SK-N-SH (cell line): ENCODE results near the gene ZFYVE26. TPM values are rescaled to one million over a fixed set of nuclear protein-coding genes. Genes with fewer than 3 reads are reported as not detected.

Experiments
- CTCF ChIA-PET: fragments of 300-600, 350-600 bp; formaldehyde crosslinking; extraction: SDS; loops from one replicate; lab custom pipeline; 2021; lab: Yijun Ruan, JAX
- POLR2A ChIA-PET: fragments of 350-600 bp; sonication (Branson Sonifier 250); formaldehyde crosslinking; extraction: SDS; loops from one replicate; lab custom pipeline; 2020; ENCODE audit warnings: antibody characterized with exemption, inconsistent platforms; lab: Yijun Ruan, JAX
- DNase-seq: peaks from one replicate; pipeline ENCODE4 v3.0.0; 2012
- H2AFZ ChIP-seq: fragments of 200-600 bp; sonication (generic); 2 replicates; pipeline ENCODE4 v1.8.1; 2016; ENCODE audit warnings: antibody characterized with exemption, mild to moderate bottlenecking, low read depth
- H3F3A ChIP-seq: fragments of 200-600 bp; sonication (generic); replicated peaks from 2 replicates; pipeline ENCODE3; 2016; ENCODE audit warnings: antibody characterized with exemption, mild to moderate bottlenecking; ENCODE audit not compliant: insufficient read depth
- H3K27ac ChIP-seq, 2 experiments: fragments of 200-500 bp in 1 of 2; fragments of 200-600 bp in 1 of 2; sonication (Bioruptor generic) in 1 of 2; sonication (generic), shearing (Covaris generic) in 1 of 2; 2 replicates each; pipeline versions ENCODE4 v1.5.1 to v1.6.1; 2014 to 2016; ENCODE audit warnings: low read depth in 2 of 2, inconsistent platforms in 1 of 2, low read length in 1 of 2, mild to moderate bottlenecking in 1 of 2, mixed read lengths in 1 of 2
- H3K27me3 ChIP-seq: fragments of 200-600 bp; sonication (generic), shearing (Covaris generic); 2 replicates; pipeline ENCODE4 v1.6.1; 2016; ENCODE audit warnings: mixed run types; ENCODE audit not compliant: insufficient read depth
- H3K36me3 ChIP-seq, 2 experiments: fragments of 200-500 bp in 1 of 2; fragments of 200-600 bp in 1 of 2; sonication (Bioruptor generic) in 1 of 2; sonication (generic) in 1 of 2; replicated peaks in 1 of 2; 2 replicates each; pipeline versions ENCODE3 to v1.5.1; 2014 to 2016; ENCODE audit warnings: low read length in 1 of 2, mild to moderate bottlenecking in 1 of 2; ENCODE audit not compliant: insufficient read depth in 2 of 2, control insufficient read depth in 1 of 2
- H3K4me1 ChIP-seq, 2 experiments: fragments of 200-500 bp in 1 of 2; fragments of 200-600 bp in 1 of 2; sonication (Bioruptor generic) in 1 of 2; sonication (generic), shearing (Covaris generic) in 1 of 2; 2 replicates each; pipeline versions ENCODE4 v1.5.1 to v1.6.1; 2014 to 2016; ENCODE audit warnings: low read depth in 1 of 2, low read length in 1 of 2, mixed run types in 1 of 2; ENCODE audit not compliant: insufficient read depth in 2 of 2, control insufficient read depth in 1 of 2
- H3K4me2 ChIP-seq: fragments of 200-600 bp; sonication (generic), shearing (Covaris generic); 2 replicates; pipeline ENCODE4 v1.6.1; 2017; ENCODE audit warnings: mixed run types
- H3K4me3 ChIP-seq, 2 experiments: fragments of 200-500 bp in 1 of 2; fragments of 200-600 bp in 1 of 2; sonication (Bioruptor generic) in 1 of 2; sonication (generic), shearing (Covaris generic) in 1 of 2; 2 replicates each; pipeline versions ENCODE4 v1.5.1 to v1.8.1; 2014 to 2016; ENCODE audit warnings: low read depth in 2 of 2, inconsistent platforms in 1 of 2, low read length in 1 of 2, mild to moderate bottlenecking in 1 of 2, mixed read lengths in 1 of 2, moderate library complexity in 1 of 2
- H3K79me2 ChIP-seq: fragments of 200-600 bp; sonication (generic); 2 replicates; pipeline ENCODE4 v1.8.1; 2017; ENCODE audit warnings: mild to moderate bottlenecking; ENCODE audit not compliant: insufficient read depth
- H3K9ac ChIP-seq: fragments of 200-600 bp; sonication (generic); 2 replicates; pipeline ENCODE4 v1.6.1; 2017; ENCODE audit warnings: mixed run types
- H3K9me2 ChIP-seq: fragments of 200-600 bp; sonication (generic); 2 replicates; pipeline ENCODE4 v1.6.1; 2017; ENCODE audit warnings: mixed run types
- H3K9me3 ChIP-seq: fragments of 200-600 bp; sonication (generic); 2 replicates; pipeline ENCODE4 v1.6.1; 2017; ENCODE audit warnings: mixed run types, mild to moderate bottlenecking, moderate library complexity
- H4K20me1 ChIP-seq: fragments of 200-600 bp; sonication (generic); 2 replicates; pipeline ENCODE4 v1.6.1; 2017; ENCODE audit warnings: mild to moderate bottlenecking, mixed run types; ENCODE audit not compliant: insufficient read depth
- CHD2 ChIP-seq: fragments of 150-350 bp; IDR thresholded peaks from 2 replicates; pipeline ENCODE4 v1.6.1; 2018; ENCODE audit warnings: low read length; ENCODE audit not compliant: partially characterized antibody
- CTCF ChIP-seq: fragments of 200-600 bp; sonication (generic); IDR thresholded peaks from 2 replicates; pipeline ENCODE4 v1.6.1; 2017; ENCODE audit warnings: antibody characterized with exemption, mild to moderate bottlenecking, moderate library complexity
- ELF1 ChIP-seq: IDR thresholded peaks from 2 replicates; pipeline ENCODE4 v1.4.0; 2012
- EP300 ChIP-seq, 2 experiments: IDR thresholded peaks; 2 replicates each; pipeline versions ENCODE4 v1.4.0 to v1.6.1; 2012; ENCODE audit warnings: borderline replicate concordance in 1 of 2, low read depth in 1 of 2, low read length in 1 of 2
- FOSL2 ChIP-seq: IDR thresholded peaks from 2 replicates; pipeline ENCODE4 v1.4.0; 2012; ENCODE audit warnings: low read depth, mild to moderate bottlenecking, moderate library complexity, borderline replicate concordance
- FOXJ3 ChIP-seq: sonication (generic); formaldehyde crosslinking; IDR thresholded peaks from 2 replicates; pipeline ENCODE4 v1.5.1; 2020; ENCODE audit warnings: mild to moderate bottlenecking, missing genetic modification reagents
- IRF3 ChIP-seq: fragments of 150-350 bp; IDR thresholded peaks from 2 replicates; pipeline ENCODE4 v1.6.1; 2016; ENCODE audit warnings: mild to moderate bottlenecking, low read depth, low read length
- MEF2A ChIP-seq: IDR thresholded peaks from 2 replicates; pipeline ENCODE4 v1.4.0; 2012; ENCODE audit warnings: low read depth, borderline replicate concordance
- POLR2AphosphoS5 ChIP-seq: IDR thresholded peaks from 2 replicates; pipeline ENCODE4 v1.6.1; 2012; ENCODE audit warnings: low read depth, low read length
- RAD21 ChIP-seq: IDR thresholded peaks from 2 replicates; pipeline ENCODE4 v1.6.1; 2012; ENCODE audit warnings: mild to moderate bottlenecking, low read length
- RFX5 ChIP-seq: IDR thresholded peaks from 2 replicates; pipeline ENCODE4 v1.6.1; 2012; ENCODE audit warnings: mild to moderate bottlenecking, improper control_type of control experiment, low read length
- RXRA ChIP-seq: IDR thresholded peaks from 2 replicates; pipeline ENCODE4 v1.4.0; 2012; ENCODE audit warnings: low read depth, mild to moderate bottlenecking, borderline replicate concordance
- SIN3A ChIP-seq: IDR thresholded peaks from 2 replicates; pipeline ENCODE4 v1.6.1; 2012; ENCODE audit warnings: low read depth, mild to moderate bottlenecking, low read length, moderate library complexity, borderline replicate concordance
- SMC3 ChIP-seq: IDR thresholded peaks from 2 replicates; pipeline ENCODE4 v1.6.1; 2012; ENCODE audit warnings: low read depth, low read length, improper control_type of control experiment
- USF2 ChIP-seq: fragments of 150-350 bp; IDR thresholded peaks from 2 replicates; pipeline ENCODE4 v1.6.1; 2017; ENCODE audit warnings: antibody characterized with exemption, low read length, low read depth, borderline replicate concordance
- WGBS: methylation state at CpG from one replicate; pipeline ENCODE4 v1.1.6; 2017; ENCODE audit warnings: low lambda C conversion rate; 5-methylcytosine and 5-hydroxymethylcytosine counted together
- polyA plus RNA-seq, 3 experiments: library from polyadenylated mRNA; depleted of rRNA; stranded (reverse); fragments of >200 nt; gene quantifications; 2 replicates each; pipeline ENCODE4 v1.2.3, GENCODE V29; 2012

The ZFYVE26 gene
- polyA plus RNA-seq, 1 of the 3 experiments (the other 2 are of a cell fraction), result 5.6 TPM

GRCh38 chr14:67736771-67737170, 79.6 kb downstream of the ZFYVE26 start:
- POLR2A ChIA-PET, result interaction anchor here (0.6 kb wide), 1 partner anchor 202 kb away, joined by 4 read pairs; no protein-coding TSS in a partner anchor
- H2AFZ ChIP-seq, result no peak overlapping the region
- DNase-seq, result no peak
- H4K20me1 ChIP-seq, result no peaks in the 10 kb centered on the region
- no peaks in the 10 kb centered on the region for H3K9me3 ChIP-seq
- no peak overlapping the region for H3K4me2 ChIP-seq
- 59% methylated on average over 4 of the region's 4 CpGs for WGBS
- no peaks in the 10 kb centered on the region for H3K9me2 ChIP-seq
- H3K4me3 ChIP-seq, result no peak overlapping the region
- CTCF ChIA-PET, result interaction anchor here (1.5 to 1.6 kb wide), 2 partner anchors 9 to 32 kb away, joined by 3 to 4 read pairs; no protein-coding TSS in a partner anchor
- H3K36me3 ChIP-seq, result no peaks in the 10 kb centered on the region
- no peaks in the 10 kb centered on the region; a peak in 1 of 4 replicates for H3K4me1 ChIP-seq
- no peaks in the 10 kb centered on the region for H3F3A ChIP-seq
- H3K79me2 ChIP-seq, result no peaks in the 10 kb centered on the region
- TF ChIP-seq MEF2A (no peak), EP300 (IDR thresholded peaks at IDR 0.05; ENCODE audit: borderline replicate concordance in 1 of 2, low read depth in 1 of 2, low read length in 1 of 2) (no peak), SIN3A (no peak), SMC3 (no peak), RFX5 (no peak), USF2 (no peak), CHD2 (no peak), FOXJ3 (CRISPR knock-in tag) (no peak), ELF1 (no peak), RAD21 (no peak), RXRA (no peak), FOSL2 (no peak)
- H3K27ac ChIP-seq, result no peak overlapping the region
- H3K27me3 ChIP-seq, result no peaks in the 10 kb centered on the region
- H3K9ac ChIP-seq, result no peak overlapping the region

GRCh38 chr14:67735336-67736147, 80.8 kb downstream of the ZFYVE26 start:
- no peaks in the 10 kb centered on the region for H4K20me1 ChIP-seq
- 82% methylated on average over 10 of the region's 10 CpGs for WGBS
- no peaks in the 10 kb centered on the region for H3K36me3 ChIP-seq
- DNase-seq, result no peak
- no peaks in the 10 kb centered on the region; a peak in 1 of 4 replicates for H3K4me1 ChIP-seq
- CTCF ChIA-PET, result interaction anchor here (1.5 kb wide), 1 partner anchor 8 kb away, joined by 3 read pairs; no protein-coding TSS in a partner anchor
- no peak overlapping the region for H2AFZ ChIP-seq
- H3K4me2 ChIP-seq, result no peak overlapping the region
- H3K27ac ChIP-seq, result no peak overlapping the region
- H3K9me2 ChIP-seq, result no peaks in the 10 kb centered on the region
- POLR2A ChIA-PET, result no interaction called here
- TF ChIP-seq CTCF (no peak), IRF3 (no peak), POLR2AphosphoS5 (no peak)
- H3K79me2 ChIP-seq, result no peaks in the 10 kb centered on the region
- H3K4me3 ChIP-seq, result no peak overlapping the region
- no peaks in the 10 kb centered on the region for H3F3A ChIP-seq
- H3K9ac ChIP-seq, result no peak overlapping the region
- H3K27me3 ChIP-seq, result no peaks in the 10 kb centered on the region
- no peaks in the 10 kb centered on the region for H3K9me3 ChIP-seq
